ENCODE measurements around the gene ZNF354C. TPM values are rescaled to one million over a fixed set of nuclear protein-coding genes. Genes with fewer than 3 reads are reported as not detected.

The ZNF354C gene
- total RNA-seq (2021; ENCODE audit: unreplicated experiment) (0.07 TPM), Bru-seq, nascent RNA (percentile 6 among the genes with signal in this experiment), BruChase-seq, experiment 1, labeled RNA remaining after a 6-hour chase (percentile 4 among the genes with signal in this experiment), BruChase-seq, experiment 2, labeled RNA remaining after a 2-hour chase (not detected)
- 0.05 TPM in 1 of 2 replicates, not detected in the other for polyA plus RNA-seq (2012)
- long read RNA-seq = 0 reads

DNA sequence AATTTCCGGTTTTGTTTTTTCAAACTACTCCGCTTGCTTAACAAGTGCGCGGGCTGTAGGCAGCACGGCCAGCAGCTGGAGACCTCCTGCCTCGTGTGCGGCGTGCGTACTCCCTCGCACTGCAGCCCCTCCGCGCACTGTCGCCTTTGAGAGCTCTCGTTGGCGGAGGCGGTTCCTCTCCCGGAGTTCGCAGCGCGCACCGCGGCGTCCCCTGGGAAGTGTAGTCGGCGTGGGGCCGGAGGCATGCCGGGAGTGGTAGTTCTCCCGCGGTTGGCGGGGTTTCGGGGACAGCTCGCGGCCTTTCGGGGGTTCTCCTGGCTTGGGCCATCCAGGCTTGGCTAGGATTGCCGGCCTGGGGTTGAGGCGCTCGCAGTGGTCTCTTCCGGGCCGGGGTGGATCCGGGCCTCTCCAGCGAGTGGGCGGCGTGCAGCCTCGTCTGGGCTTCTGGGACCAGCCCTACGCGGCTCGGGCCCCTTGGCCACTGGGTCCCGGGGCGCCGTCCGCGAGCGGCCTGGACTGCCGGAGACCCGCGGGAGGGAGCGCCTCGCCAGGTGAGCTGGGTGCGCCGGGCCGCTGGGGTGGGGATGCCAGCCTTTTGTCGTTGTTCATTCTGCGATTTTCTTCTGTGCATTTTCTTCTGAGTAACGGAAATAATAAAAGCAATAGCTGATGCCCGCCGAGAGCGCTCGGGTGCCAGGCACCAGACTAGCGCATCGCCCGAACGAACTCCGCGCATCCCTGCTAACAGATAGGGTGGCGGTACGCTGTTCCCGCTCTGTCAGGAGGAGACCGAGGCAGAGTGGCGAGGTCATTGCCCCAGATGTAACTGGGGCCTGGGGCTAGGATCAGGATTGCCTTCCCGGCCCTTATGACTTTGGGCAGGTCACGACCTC is at the start of gene ZNF354C:
TSS of gene ZNF354C (plus strand) at position 258 of the 893 bp plus-strand sequence. CDS start 1,696 bp downstream, outside the sequence.
- DNase-seq (ENCODE audit: low read depth, low spot score) = no peak

More for the DNA sequence above, at the start of gene ZNF354C:
- Histone ChIP-seq H3K27ac (ENCODE audit: low read depth, low read length) (no peak within 1 kb of the TSS), H3K4me3 (replicated peaks in 1 of 2; ENCODE audit: low read depth in 1 of 2, low read length in 2 of 2) (no peak within 1 kb of the TSS), H3K9me2 (ENCODE audit: insufficient read depth) (no peaks in the 10 kb centered on the region), H3K9me3 (ENCODE audit: control insufficient read depth in 1 of 2, insufficient read depth in 1 of 2, low read depth in 1 of 2, low read length in 2 of 2) (peaks cover 3 to 4% of the 10 kb centered on the region in 2 experiments; a peak in 2 of 4 replicates), H3K9ac (ENCODE audit: low read length) (no peak within 1 kb of the TSS), H3K27me3 (ENCODE audit: insufficient read depth, low read length) (no peaks in the 10 kb centered on the region), H3K36me3 (ENCODE audit: control insufficient read depth in 1 of 2, insufficient read depth in 2 of 2, low read length in 2 of 2) (no peaks in the 10 kb centered on the region), H3K4me1 (ENCODE audit: control insufficient read depth in 1 of 2, insufficient read depth in 2 of 2, low read length in 2 of 2) (no peaks in the 10 kb centered on the region), H2AFZ (ENCODE audit: low read depth, low read length, poor library complexity, severe bottlenecking) (no peak within 1 kb of the TSS), H4K20me1 (ENCODE audit: insufficient read depth) (no peaks in the 10 kb centered on the region), H3K4me2 (ENCODE audit: low read length) (no peak within 1 kb of the TSS), H3K79me2 (ENCODE audit: insufficient read depth, low read length) (no peaks in the 10 kb centered on the region)
- BruUV-seq (replicated peaks) = no TSS peak
- POLR2A ChIA-PET = no interaction called here
- ATAC-seq = no peak
- TF ChIP-seq YY1 (IDR thresholded peaks at IDR 0.05; ENCODE audit: extremely low read depth, insufficient replicate concordance, low read depth, low read length) = no peak
- TF ChIP-seq, protein P1, sequence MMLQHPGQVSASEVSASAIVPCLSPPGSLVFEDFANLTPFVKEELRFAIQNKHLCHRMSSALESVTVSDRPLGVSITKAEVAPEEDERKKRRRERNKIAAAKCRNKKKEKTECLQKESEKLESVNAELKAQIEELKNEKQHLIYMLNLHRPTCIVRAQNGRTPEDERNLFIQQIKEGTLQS (IDR thresholded peaks at IDR 0.05) = no peak
- no peak for TF ChIP-seq RAD21 (IDR thresholded peaks at IDR 0.05; ENCODE audit: low read depth)
- no peak for TF ChIP-seq POLR2AphosphoS5 (IDR thresholded peaks at IDR 0.05; ENCODE audit: low read depth, low read length)
- TF ChIP-seq ZFX (IDR thresholded peaks at IDR 0.05) = no peak
- no peak for TF ChIP-seq ELF1 (IDR thresholded peaks at IDR 0.05; ENCODE audit: borderline replicate concordance, low read depth)
- no peak for TF ChIP-seq SP1 (IDR thresholded peaks at IDR 0.05; ENCODE audit: low read depth)
- no peak for TF ChIP-seq EZH2 (IDR thresholded peaks at IDR 0.05)
- TF ChIP-seq, protein P2, sequence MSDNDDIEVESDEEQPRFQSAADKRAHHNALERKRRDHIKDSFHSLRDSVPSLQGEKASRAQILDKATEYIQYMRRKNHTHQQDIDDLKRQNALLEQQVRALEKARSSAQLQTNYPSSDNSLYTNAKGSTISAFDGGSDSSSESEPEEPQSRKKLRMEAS (IDR thresholded peaks at IDR 0.05) = no peak
- no peak for TF ChIP-seq CBX3 (IDR thresholded peaks at IDR 0.05; ENCODE audit: low read depth)
- TF ChIP-seq FOSL1 (IDR thresholded peaks at IDR 0.05; ENCODE audit: low read depth) = no peak
- no peak for TF ChIP-seq TCF7L2 (IDR thresholded peaks at IDR 0.05; ENCODE audit: borderline replicate concordance, extremely low read depth, insufficient read depth, insufficient read length)
- no peak for TF ChIP-seq CEBPB (IDR thresholded peaks at IDR 0.05; ENCODE audit: low read depth)
- no peak for TF ChIP-seq ZNF274 (IDR thresholded peaks at IDR 0.05; ENCODE audit: low read depth, low read length)
- no peak for TF ChIP-seq EGR1 (IDR thresholded peaks at IDR 0.05; ENCODE audit: low read depth)
- TF ChIP-seq JUND (IDR thresholded peaks at IDR 0.05) = no peak
- TF ChIP-seq, protein P3, sequence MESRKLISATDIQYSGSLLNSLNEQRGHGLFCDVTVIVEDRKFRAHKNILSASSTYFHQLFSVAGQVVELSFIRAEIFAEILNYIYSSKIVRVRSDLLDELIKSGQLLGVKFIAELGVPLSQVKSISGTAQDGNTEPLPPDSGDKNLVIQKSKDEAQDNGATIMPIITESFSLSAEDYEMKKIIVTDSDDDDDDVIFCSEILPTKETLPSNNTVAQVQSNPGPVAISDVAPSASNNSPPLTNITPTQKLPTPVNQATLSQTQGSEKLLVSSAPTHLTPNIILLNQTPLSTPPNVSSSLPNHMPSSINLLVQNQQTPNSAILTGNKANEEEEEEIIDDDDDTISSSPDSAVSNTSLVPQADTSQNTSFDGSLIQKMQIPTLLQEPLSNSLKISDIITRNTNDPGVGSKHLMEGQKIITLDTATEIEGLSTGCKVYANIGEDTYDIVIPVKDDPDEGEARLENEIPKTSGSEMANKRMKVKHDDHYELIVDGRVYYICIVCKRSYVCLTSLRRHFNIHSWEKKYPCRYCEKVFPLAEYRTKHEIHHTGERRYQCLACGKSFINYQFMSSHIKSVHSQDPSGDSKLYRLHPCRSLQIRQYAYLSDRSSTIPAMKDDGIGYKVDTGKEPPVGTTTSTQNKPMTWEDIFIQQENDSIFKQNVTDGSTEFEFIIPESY (IDR thresholded peaks at IDR 0.05; ENCODE audit: extremely low read depth, insufficient replicate concordance, low read length) = no peak
- TF ChIP-seq, protein P4, sequence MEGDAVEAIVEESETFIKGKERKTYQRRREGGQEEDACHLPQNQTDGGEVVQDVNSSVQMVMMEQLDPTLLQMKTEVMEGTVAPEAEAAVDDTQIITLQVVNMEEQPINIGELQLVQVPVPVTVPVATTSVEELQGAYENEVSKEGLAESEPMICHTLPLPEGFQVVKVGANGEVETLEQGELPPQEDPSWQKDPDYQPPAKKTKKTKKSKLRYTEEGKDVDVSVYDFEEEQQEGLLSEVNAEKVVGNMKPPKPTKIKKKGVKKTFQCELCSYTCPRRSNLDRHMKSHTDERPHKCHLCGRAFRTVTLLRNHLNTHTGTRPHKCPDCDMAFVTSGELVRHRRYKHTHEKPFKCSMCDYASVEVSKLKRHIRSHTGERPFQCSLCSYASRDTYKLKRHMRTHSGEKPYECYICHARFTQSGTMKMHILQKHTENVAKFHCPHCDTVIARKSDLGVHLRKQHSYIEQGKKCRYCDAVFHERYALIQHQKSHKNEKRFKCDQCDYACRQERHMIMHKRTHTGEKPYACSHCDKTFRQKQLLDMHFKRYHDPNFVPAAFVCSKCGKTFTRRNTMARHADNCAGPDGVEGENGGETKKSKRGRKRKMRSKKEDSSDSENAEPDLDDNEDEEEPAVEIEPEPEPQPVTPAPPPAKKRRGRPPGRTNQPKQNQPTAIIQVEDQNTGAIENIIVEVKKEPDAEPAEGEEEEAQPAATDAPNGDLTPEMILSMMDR (IDR thresholded peaks at IDR 0.05 in 2 of 3, conservative IDR thresholded peaks at IDR 0.05 in 1 of 3; ENCODE audit: borderline replicate concordance in 1 of 3, insufficient read depth in 1 of 3, low read depth in 2 of 3, low read length in 2 of 3) = no peak
- no peak for TF ChIP-seq SIN3A (IDR thresholded peaks at IDR 0.05; ENCODE audit: low read depth)
- intact Hi-C loops (cut with micrococcal nuclease) = no loop called here
- CTCF ChIA-PET = no interaction called here
- RAD21 ChIA-PET (ENCODE audit: low non-redundant PET in 1 of 2, low total read pairs in 2 of 2, uncharacterized antibody in 2 of 2, unreplicated experiment in 2 of 2) = no interaction called here
